Measurements from ENCODE around the gene KCNH6.

Gene KCNH6

GRCh38 chr17:63490329-63490728 lies 32.8 kb upstream of the KCNH6 start:
- TF ChIP-seq POLR2A (IDR thresholded peaks at IDR 0.05; ENCODE audit: low read depth, low read length) (no peak), POLR2AphosphoS5 (IDR thresholded peaks at IDR 0.05; ENCODE audit: low read depth, low read length) (no peak), TAF1 (IDR thresholded peaks at IDR 0.05; ENCODE audit: borderline replicate concordance, low read depth, low read length) (no peak)
- no peak for DNase-seq (ENCODE audit: insufficient read length)
- no peak for FAIRE-seq

- FAIRE-seq, result no peak
These were observed 32.2 kb upstream of the KCNH6 start for GRCh38 chr17:63490858-63491400.

GRCh38 chr17:63491413-63491812 lies 31.7 kb upstream of the KCNH6 start:
- DNase-seq (ENCODE audit: insufficient read length), result no peak
- FAIRE-seq, result no peak
- TF ChIP-seq TAF1 (IDR thresholded peaks at IDR 0.05; ENCODE audit: borderline replicate concordance, low read depth, low read length) (no peak), POLR2AphosphoS5 (IDR thresholded peaks at IDR 0.05; ENCODE audit: low read depth, low read length) (no peak), POLR2A (IDR thresholded peaks at IDR 0.05; ENCODE audit: low read depth, low read length) (no peak)

More at GRCh38 chr17:63490858-63491400, 32.2 kb upstream of the KCNH6 start:
- no peak for TF ChIP-seq POLR2AphosphoS5 (IDR thresholded peaks at IDR 0.05; ENCODE audit: low read depth, low read length)
- TF ChIP-seq POLR2A (IDR thresholded peaks at IDR 0.05; ENCODE audit: low read depth, low read length), result no peak
- TF ChIP-seq TAF1 (IDR thresholded peaks at IDR 0.05; ENCODE audit: borderline replicate concordance, low read depth, low read length), result no peak
- no peak for DNase-seq (ENCODE audit: insufficient read length)

GRCh38 chr17:63491977-63492618 lies 31.1 kb upstream of the KCNH6 start:
- TF ChIP-seq POLR2AphosphoS5 (IDR thresholded peaks at IDR 0.05; ENCODE audit: low read depth, low read length), result no peak
- no peak for TF ChIP-seq POLR2A (IDR thresholded peaks at IDR 0.05; ENCODE audit: low read depth, low read length)
- no peak for FAIRE-seq

GRCh38 chr17:63492940-63493339 lies 30.2 kb upstream of the KCNH6 start:
- no peak for TF ChIP-seq POLR2A (IDR thresholded peaks at IDR 0.05; ENCODE audit: low read depth, low read length)
- no peak for TF ChIP-seq TAF1 (IDR thresholded peaks at IDR 0.05; ENCODE audit: borderline replicate concordance, low read depth, low read length)
- TF ChIP-seq POLR2AphosphoS5 (IDR thresholded peaks at IDR 0.05; ENCODE audit: low read depth, low read length), result no peak
- DNase-seq (ENCODE audit: insufficient read length) (no peak), FAIRE-seq (no peak)

More at GRCh38 chr17:63491977-63492618, 31.1 kb upstream of the KCNH6 start:
- DNase-seq (ENCODE audit: insufficient read length), result no peak

GRCh38 chr17:63493411-63493810 lies 29.7 kb upstream of the KCNH6 start:
- DNase-seq (ENCODE audit: insufficient read length), result no peak
- no peak for FAIRE-seq
- TF ChIP-seq POLR2A (IDR thresholded peaks at IDR 0.05; ENCODE audit: low read depth, low read length), result no peak
- no peak for TF ChIP-seq POLR2AphosphoS5 (IDR thresholded peaks at IDR 0.05; ENCODE audit: low read depth, low read length)
- no peak for TF ChIP-seq TAF1 (IDR thresholded peaks at IDR 0.05; ENCODE audit: borderline replicate concordance, low read depth, low read length)

- no peak for DNase-seq (ENCODE audit: insufficient read length)
These were observed 28.7 kb upstream of the KCNH6 start for GRCh38 chr17:63494300-63494928.

GRCh38 chr17:63495491-63495890 lies 27.7 kb upstream of the KCNH6 start:
- FAIRE-seq (no peak), DNase-seq (ENCODE audit: insufficient read length) (no peak)
- no peak for TF ChIP-seq TAF1 (IDR thresholded peaks at IDR 0.05; ENCODE audit: borderline replicate concordance, low read depth, low read length)
- TF ChIP-seq POLR2A (IDR thresholded peaks at IDR 0.05; ENCODE audit: low read depth, low read length), result no peak

More at GRCh38 chr17:63494300-63494928, 28.7 kb upstream of the KCNH6 start:
- no peak for FAIRE-seq
- TF ChIP-seq POLR2A (IDR thresholded peaks at IDR 0.05; ENCODE audit: low read depth, low read length), result no peak
- TF ChIP-seq TAF1 (IDR thresholded peaks at IDR 0.05; ENCODE audit: borderline replicate concordance, low read depth, low read length), result no peak
- no peak for TF ChIP-seq POLR2AphosphoS5 (IDR thresholded peaks at IDR 0.05; ENCODE audit: low read depth, low read length)

GRCh38 chr17:63496177-63496576 lies 27.0 kb upstream of the KCNH6 start:
- no peak for TF ChIP-seq POLR2AphosphoS5 (IDR thresholded peaks at IDR 0.05; ENCODE audit: low read depth, low read length)
- no peak for TF ChIP-seq TAF1 (IDR thresholded peaks at IDR 0.05; ENCODE audit: borderline replicate concordance, low read depth, low read length)
- TF ChIP-seq POLR2A (IDR thresholded peaks at IDR 0.05; ENCODE audit: low read depth, low read length), result no peak
- FAIRE-seq (no peak), DNase-seq (ENCODE audit: insufficient read length) (no peak)

- no peak for FAIRE-seq
- DNase-seq (ENCODE audit: insufficient read length), result no peak
- TF ChIP-seq TAF1 (IDR thresholded peaks at IDR 0.05; ENCODE audit: borderline replicate concordance, low read depth, low read length) (no peak), POLR2AphosphoS5 (IDR thresholded peaks at IDR 0.05; ENCODE audit: low read depth, low read length) (no peak), POLR2A (IDR thresholded peaks at IDR 0.05; ENCODE audit: low read depth, low read length) (no peak)
These were observed 26.3 kb upstream of the KCNH6 start for GRCh38 chr17:63496663-63497400.

GRCh38 chr17:63497708-63498483 lies 25.3 kb upstream of the KCNH6 start:
- TF ChIP-seq TAF1 (IDR thresholded peaks at IDR 0.05; ENCODE audit: borderline replicate concordance, low read depth, low read length), result no peak
- no peak for TF ChIP-seq POLR2AphosphoS5 (IDR thresholded peaks at IDR 0.05; ENCODE audit: low read depth, low read length)
- TF ChIP-seq POLR2A (IDR thresholded peaks at IDR 0.05; ENCODE audit: low read depth, low read length), result no peak
- FAIRE-seq, result no peak
- no peak for DNase-seq (ENCODE audit: insufficient read length)
